GM23338 (cell line): Measurements from ENCODE around the gene ARG2.

Experiments
- CREB1 ChIP-seq: fragments of 250-450 bp; sonication (Bioruptor Pico); IDR thresholded peaks from 2 replicates; pipeline ENCODE4 v1.5.0; 2020; ENCODE audit warnings: low read depth, mild to moderate bottlenecking, moderate library complexity
- ETS1 ChIP-seq: IDR thresholded peaks from 2 replicates; pipeline ENCODE4 v1.6.1; 2016; ENCODE audit warnings: antibody characterized with exemption
- TF ChIP-seq, protein P1 (sequence below), 2 experiments: fragments of 200-600 bp in 1 of 2; sonication (generic) in 1 of 2; conservative IDR thresholded peaks; 2 replicates each; pipeline versions ENCODE4 v1.5.1 to v1.6.1; 2016 to 2017; ENCODE audit warnings: antibody characterized with exemption in 2 of 2, low read depth in 2 of 2, mild to moderate bottlenecking in 2 of 2, moderate library complexity in 1 of 2
- TF ChIP-seq, protein P2 (sequence below): IDR thresholded peaks from one replicate; pipeline ENCODE4 v1.6.1; 2018; ENCODE audit warnings: antibody characterized with exemption; ENCODE audit not compliant: unreplicated experiment

DNA sequence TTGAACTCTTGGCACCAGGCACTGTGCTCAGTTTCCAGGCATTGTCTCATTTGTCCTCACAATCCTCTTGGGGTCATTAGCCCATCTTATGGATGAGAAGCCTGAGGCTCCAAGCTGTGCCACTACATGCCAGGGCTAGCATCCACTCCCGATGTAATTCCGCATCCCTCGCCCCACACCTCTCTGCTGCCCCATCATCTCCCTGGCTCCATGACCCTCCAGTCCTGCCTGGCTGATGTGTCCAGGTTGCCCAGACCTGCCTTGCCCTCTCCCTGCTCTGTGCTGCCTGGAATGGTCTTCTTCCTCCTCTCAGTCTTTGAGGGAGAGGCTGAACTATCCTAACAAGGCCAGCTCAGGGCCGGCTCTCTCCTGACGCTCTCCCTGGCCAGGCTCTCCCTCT is 47.1 kb upstream of the ARG2 start:
- TF ChIP-seq, protein P1, sequence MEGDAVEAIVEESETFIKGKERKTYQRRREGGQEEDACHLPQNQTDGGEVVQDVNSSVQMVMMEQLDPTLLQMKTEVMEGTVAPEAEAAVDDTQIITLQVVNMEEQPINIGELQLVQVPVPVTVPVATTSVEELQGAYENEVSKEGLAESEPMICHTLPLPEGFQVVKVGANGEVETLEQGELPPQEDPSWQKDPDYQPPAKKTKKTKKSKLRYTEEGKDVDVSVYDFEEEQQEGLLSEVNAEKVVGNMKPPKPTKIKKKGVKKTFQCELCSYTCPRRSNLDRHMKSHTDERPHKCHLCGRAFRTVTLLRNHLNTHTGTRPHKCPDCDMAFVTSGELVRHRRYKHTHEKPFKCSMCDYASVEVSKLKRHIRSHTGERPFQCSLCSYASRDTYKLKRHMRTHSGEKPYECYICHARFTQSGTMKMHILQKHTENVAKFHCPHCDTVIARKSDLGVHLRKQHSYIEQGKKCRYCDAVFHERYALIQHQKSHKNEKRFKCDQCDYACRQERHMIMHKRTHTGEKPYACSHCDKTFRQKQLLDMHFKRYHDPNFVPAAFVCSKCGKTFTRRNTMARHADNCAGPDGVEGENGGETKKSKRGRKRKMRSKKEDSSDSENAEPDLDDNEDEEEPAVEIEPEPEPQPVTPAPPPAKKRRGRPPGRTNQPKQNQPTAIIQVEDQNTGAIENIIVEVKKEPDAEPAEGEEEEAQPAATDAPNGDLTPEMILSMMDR (conservative IDR thresholded peaks at IDR 0.05; ENCODE audit: low read depth in 2 of 2), result no peak
- TF ChIP-seq CREB1 (CRISPR knock-in tag) (no peak), ETS1 (no peak)
- TF ChIP-seq, protein P2, sequence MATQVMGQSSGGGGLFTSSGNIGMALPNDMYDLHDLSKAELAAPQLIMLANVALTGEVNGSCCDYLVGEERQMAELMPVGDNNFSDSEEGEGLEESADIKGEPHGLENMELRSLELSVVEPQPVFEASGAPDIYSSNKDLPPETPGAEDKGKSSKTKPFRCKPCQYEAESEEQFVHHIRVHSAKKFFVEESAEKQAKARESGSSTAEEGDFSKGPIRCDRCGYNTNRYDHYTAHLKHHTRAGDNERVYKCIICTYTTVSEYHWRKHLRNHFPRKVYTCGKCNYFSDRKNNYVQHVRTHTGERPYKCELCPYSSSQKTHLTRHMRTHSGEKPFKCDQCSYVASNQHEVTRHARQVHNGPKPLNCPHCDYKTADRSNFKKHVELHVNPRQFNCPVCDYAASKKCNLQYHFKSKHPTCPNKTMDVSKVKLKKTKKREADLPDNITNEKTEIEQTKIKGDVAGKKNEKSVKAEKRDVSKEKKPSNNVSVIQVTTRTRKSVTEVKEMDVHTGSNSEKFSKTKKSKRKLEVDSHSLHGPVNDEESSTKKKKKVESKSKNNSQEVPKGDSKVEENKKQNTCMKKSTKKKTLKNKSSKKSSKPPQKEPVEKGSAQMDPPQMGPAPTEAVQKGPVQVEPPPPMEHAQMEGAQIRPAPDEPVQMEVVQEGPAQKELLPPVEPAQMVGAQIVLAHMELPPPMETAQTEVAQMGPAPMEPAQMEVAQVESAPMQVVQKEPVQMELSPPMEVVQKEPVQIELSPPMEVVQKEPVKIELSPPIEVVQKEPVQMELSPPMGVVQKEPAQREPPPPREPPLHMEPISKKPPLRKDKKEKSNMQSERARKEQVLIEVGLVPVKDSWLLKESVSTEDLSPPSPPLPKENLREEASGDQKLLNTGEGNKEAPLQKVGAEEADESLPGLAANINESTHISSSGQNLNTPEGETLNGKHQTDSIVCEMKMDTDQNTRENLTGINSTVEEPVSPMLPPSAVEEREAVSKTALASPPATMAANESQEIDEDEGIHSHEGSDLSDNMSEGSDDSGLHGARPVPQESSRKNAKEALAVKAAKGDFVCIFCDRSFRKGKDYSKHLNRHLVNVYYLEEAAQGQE, result no peak
